CD14-positive monocyte (primary cell): ENCODE measurements around the gene SEC61B. TPM values are rescaled to one million over a fixed set of nuclear protein-coding genes. Genes with fewer than 3 reads are reported as not detected.

Experiments used
- DNase-seq, 3 donors: peaks; one replicate each; pipeline ENCODE4 v3.0.0-alpha.2; 2011 to 2022
- H2AFZ ChIP-seq: 2 replicates; pipeline ENCODE4 v1.6.0; 2012; ENCODE audit warnings: mild to moderate bottlenecking, low read depth, low read length, inconsistent platforms; ENCODE audit not compliant: insufficient read depth, poor library complexity, severe bottlenecking
- H3K27ac ChIP-seq, 2 donors: 1 replicate in 1 of 2; 2 replicates in 1 of 2; pipeline ENCODE4 v1.5.1; 2012 to 2013; ENCODE audit warnings: low read length in 2 of 2, control low read depth in 1 of 2, inconsistent platforms in 1 of 2, low read depth in 1 of 2, mild to moderate bottlenecking in 1 of 2
- H3K27me3 ChIP-seq, 2 donors: one replicate each; pipeline versions ENCODE4 v1.6.0 to v1.6.1; 2011 to 2013; ENCODE audit warnings: low read length in 2 of 2; ENCODE audit not compliant: control insufficient read depth in 2 of 2, insufficient read depth in 2 of 2
- H3K36me3 ChIP-seq, 2 donors: replicated peaks in 1 of 2; 1 replicate in 1 of 2; 2 replicates in 1 of 2; pipeline versions ENCODE4 v1.5.1 to v1.6.1; 2012 to 2013; ENCODE audit warnings: low read length in 2 of 2, control low read depth in 1 of 2, inconsistent platforms in 1 of 2, mild to moderate bottlenecking in 1 of 2; ENCODE audit not compliant: insufficient read depth in 2 of 2, control insufficient read depth in 1 of 2
- H3K4me1 ChIP-seq, 2 donors: 1 replicate in 1 of 2; 2 replicates in 1 of 2; pipeline versions ENCODE4 v1.5.1 to v1.6.1; 2012 to 2013; ENCODE audit warnings: low read length in 2 of 2, control low read depth in 1 of 2, inconsistent platforms in 1 of 2, mild to moderate bottlenecking in 1 of 2, moderate library complexity in 1 of 2; ENCODE audit not compliant: insufficient read depth in 2 of 2, control insufficient read depth in 1 of 2
- H3K4me2 ChIP-seq: replicated peaks from 2 replicates; pipeline ENCODE3; 2012; ENCODE audit warnings: low read length, moderate library complexity, mild to moderate bottlenecking; ENCODE audit not compliant: poor library complexity, severe bottlenecking; ENCODE audit errors: extremely low read depth
- H3K4me3 ChIP-seq, 3 experiments: fragments of 200-600 bp in 1 of 3; sonication (generic) in 1 of 3; replicated peaks in 1 of 3; 1 replicate in 2 of 3; 2 replicates in 1 of 3; pipeline ENCODE4 v1.5.1; 2011 to 2013; ENCODE audit warnings: low read length in 3 of 3, mild to moderate bottlenecking in 3 of 3, control low read depth in 2 of 3, low read depth in 2 of 3, inconsistent platforms in 1 of 3, moderate library complexity in 1 of 3
- H3K79me2 ChIP-seq: 2 replicates; pipeline ENCODE4 v1.6.0; 2012; ENCODE audit warnings: mild to moderate bottlenecking, control low read depth, inconsistent platforms, low read length, moderate library complexity; ENCODE audit not compliant: insufficient read depth
- H3K9ac ChIP-seq: 2 replicates; pipeline ENCODE4 v1.6.0; 2017; ENCODE audit warnings: low read length, mild to moderate bottlenecking; ENCODE audit not compliant: insufficient read depth, poor library complexity, severe bottlenecking
- H3K9me3 ChIP-seq, 2 donors: replicated peaks in 1 of 2; 1 replicate in 1 of 2; 2 replicates in 1 of 2; pipeline versions ENCODE4 v1.5.1 to v1.6.1; 2012 to 2013; ENCODE audit warnings: low read length in 2 of 2, control low read depth in 1 of 2; ENCODE audit not compliant: control insufficient read depth in 1 of 2, insufficient read depth in 1 of 2
- H4K20me1 ChIP-seq: 2 replicates; pipeline ENCODE4 v1.6.0; 2012; ENCODE audit warnings: mild to moderate bottlenecking, low read length, control low read depth, moderate library complexity; ENCODE audit not compliant: insufficient read depth
- H3K27ac Mint-ChIP-seq, 7 donors: one replicate each; pipeline ENCODE4 v1.8.0; 2020; ENCODE audit warnings: mild to moderate bottlenecking in 7 of 7, mixed read lengths in 7 of 7, moderate library complexity in 6 of 7, inconsistent platforms in 2 of 7
- H3K27me3 Mint-ChIP-seq, 3 donors: one replicate each; pipeline ENCODE4 v1.8.0; 2021 to 2022; ENCODE audit warnings: low read depth in 3 of 3, mild to moderate bottlenecking in 3 of 3, mixed read lengths in 3 of 3, moderate library complexity in 3 of 3, inconsistent platforms in 1 of 3
- H3K36me3 Mint-ChIP-seq, 2 donors: one replicate each; pipeline ENCODE4 v1.8.0; 2020; ENCODE audit warnings: mixed read lengths in 2 of 2, inconsistent platforms in 1 of 2, mild to moderate bottlenecking in 1 of 2
- H3K4me1 Mint-ChIP-seq: one replicate; pipeline ENCODE4 v1.8.0; 2020; ENCODE audit warnings: mild to moderate bottlenecking, mixed read lengths
- H3K4me3 Mint-ChIP-seq, 2 donors: one replicate each; pipeline ENCODE4 v1.8.0; 2020; ENCODE audit warnings: mild to moderate bottlenecking in 2 of 2, mixed read lengths in 2 of 2, moderate library complexity in 1 of 2
- H3K9me3 Mint-ChIP-seq, 7 donors: one replicate each; pipeline ENCODE4 v1.8.0; 2020 to 2022; ENCODE audit warnings: mixed read lengths in 7 of 7, mild to moderate bottlenecking in 6 of 7, moderate library complexity in 6 of 7, inconsistent platforms in 2 of 7
- WGBS: methylation state at CpG from one replicate; pipeline ENCODE4 v1.1.5; 2013; ENCODE audit warnings: missing lambda C conversion rate; ENCODE audit not compliant: insufficient coverage; 5-methylcytosine and 5-hydroxymethylcytosine counted together
- intact Hi-C, 2 donors: fragments of 100-400 bp; cut with micrococcal nuclease; formaldehyde crosslinking; loops; one replicate each; pipeline versions ENCODE4 v1.15.0 to v1.15.1; 2023
- polyA plus RNA-seq, 3 donors: library from polyadenylated mRNA; depleted of rRNA in 1 of 3; unstranded in 2 of 3; stranded (reverse) in 1 of 3; fragments of 300-500 nt in 2 of 3; fragments of >200 nt in 1 of 3; fragmentation: Illumina TruSeq in 2 of 3; gene quantifications; 1 replicate in 2 of 3; 2 replicates in 1 of 3; pipeline ENCODE4 v1.2.3, GENCODE V29; 2012 to 2021
- TF ChIP-seq, protein P1 (sequence below): fragments of 200-600 bp; IDR thresholded peaks from one replicate; pipeline ENCODE4 v1.8.0; 2022; ENCODE audit warnings: antibody characterized with exemption, mild to moderate bottlenecking

Gene SEC61B
- polyA plus RNA-seq, 3 donors: 117 to 443 (median 421) TPM

GRCh38 chr9:99255651-99256050, 33.6 kb downstream of the SEC61B start:
- H3K9me3 Mint-ChIP-seq: no peaks in the 10 kb centered on the region
- H3K27ac Mint-ChIP-seq: no peak overlapping the region

DNA sequence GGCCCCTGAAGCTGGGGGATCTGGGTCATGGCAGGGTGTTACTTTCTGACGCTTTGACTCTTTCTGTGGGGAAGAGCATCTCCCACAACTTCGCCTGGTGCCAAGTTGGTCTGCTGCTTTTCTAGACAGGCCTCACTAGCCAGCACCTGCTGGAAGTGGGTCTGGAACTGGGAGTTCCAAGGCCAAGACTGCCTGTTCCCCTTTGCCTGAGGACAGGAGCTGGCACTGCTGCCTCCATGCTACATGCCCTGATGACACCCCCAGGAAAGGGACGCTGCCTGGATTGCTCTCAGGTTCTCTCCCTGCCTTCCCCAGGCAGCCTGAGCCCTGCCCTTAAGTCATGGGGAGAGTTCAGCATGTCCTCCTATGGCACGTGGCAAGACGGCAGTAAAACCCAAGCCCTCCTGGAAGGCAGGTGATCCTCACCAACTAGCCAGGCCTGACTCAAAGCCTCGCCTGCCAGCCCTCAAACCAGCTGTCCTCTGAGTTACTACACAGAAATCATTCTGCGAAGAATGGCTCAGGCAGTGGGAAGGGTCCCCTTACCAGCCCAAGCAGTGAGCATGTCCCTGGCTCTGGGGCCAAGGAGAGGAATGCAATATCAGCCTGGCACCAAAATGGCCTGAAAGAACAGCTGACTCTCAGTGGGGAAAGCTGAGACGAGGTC, 35.8 kb downstream of the SEC61B start:
- no peak overlapping the region for H3K27ac ChIP-seq
- H3K27me3 Mint-ChIP-seq: peaks cover 0 to 5% (median 4%) of the 10 kb centered on the region in 3 donors
- H3K4me3 ChIP-seq: no peak overlapping the region
- peaks cover 25% of the 10 kb centered on the region for H3K4me1 Mint-ChIP-seq
- no peak overlapping the region for H3K4me2 ChIP-seq
- H4K20me1 ChIP-seq: no peaks in the 10 kb centered on the region
- TF ChIP-seq, protein P1, sequence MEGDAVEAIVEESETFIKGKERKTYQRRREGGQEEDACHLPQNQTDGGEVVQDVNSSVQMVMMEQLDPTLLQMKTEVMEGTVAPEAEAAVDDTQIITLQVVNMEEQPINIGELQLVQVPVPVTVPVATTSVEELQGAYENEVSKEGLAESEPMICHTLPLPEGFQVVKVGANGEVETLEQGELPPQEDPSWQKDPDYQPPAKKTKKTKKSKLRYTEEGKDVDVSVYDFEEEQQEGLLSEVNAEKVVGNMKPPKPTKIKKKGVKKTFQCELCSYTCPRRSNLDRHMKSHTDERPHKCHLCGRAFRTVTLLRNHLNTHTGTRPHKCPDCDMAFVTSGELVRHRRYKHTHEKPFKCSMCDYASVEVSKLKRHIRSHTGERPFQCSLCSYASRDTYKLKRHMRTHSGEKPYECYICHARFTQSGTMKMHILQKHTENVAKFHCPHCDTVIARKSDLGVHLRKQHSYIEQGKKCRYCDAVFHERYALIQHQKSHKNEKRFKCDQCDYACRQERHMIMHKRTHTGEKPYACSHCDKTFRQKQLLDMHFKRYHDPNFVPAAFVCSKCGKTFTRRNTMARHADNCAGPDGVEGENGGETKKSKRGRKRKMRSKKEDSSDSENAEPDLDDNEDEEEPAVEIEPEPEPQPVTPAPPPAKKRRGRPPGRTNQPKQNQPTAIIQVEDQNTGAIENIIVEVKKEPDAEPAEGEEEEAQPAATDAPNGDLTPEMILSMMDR: no peak
- no peak for DNase-seq
- no peak overlapping the region for H3K27ac Mint-ChIP-seq
- no peaks in the 10 kb centered on the region for H3K9me3 Mint-ChIP-seq
- no peaks in the 10 kb centered on the region for H3K79me2 ChIP-seq
- H3K4me3 Mint-ChIP-seq: no peak overlapping the region
- 89% methylated on average over 8 of the region's 8 CpGs for WGBS
- H3K9me3 ChIP-seq: no peaks in the 10 kb centered on the region
- H3K36me3 ChIP-seq: no peaks in the 10 kb centered on the region
- H3K4me1 ChIP-seq: peaks cover 0 to 4% of the 10 kb centered on the region in 2 donors
- no peak overlapping the region for H2AFZ ChIP-seq
- H3K27me3 ChIP-seq: no peaks in the 10 kb centered on the region
- no peak overlapping the region for H3K9ac ChIP-seq
- intact Hi-C loops: no loop called here
- H3K36me3 Mint-ChIP-seq: no peaks in the 10 kb centered on the region

More at GRCh38 chr9:99255651-99256050, 33.6 kb downstream of the SEC61B start:
- Mint-ChIP-seq H3K4me3 (no peak overlapping the region), H3K27me3 (peaks cover 0 to 5% (median 4%) of the 10 kb centered on the region in 3 donors), H3K4me1 (peaks cover 25% of the 10 kb centered on the region), H3K36me3 (no peaks in the 10 kb centered on the region)
- Histone ChIP-seq H3K4me1 (peaks cover 0 to 4% of the 10 kb centered on the region in 2 donors), H3K27ac (no peak overlapping the region), H3K36me3 (no peaks in the 10 kb centered on the region), H3K27me3 (no peaks in the 10 kb centered on the region), H3K4me2 (no peak overlapping the region), H3K9me3 (no peaks in the 10 kb centered on the region), H3K9ac (no peak overlapping the region), H3K79me2 (no peaks in the 10 kb centered on the region), H3K4me3 (no peak overlapping the region), H2AFZ (no peak overlapping the region), H4K20me1 (no peaks in the 10 kb centered on the region)
- TF ChIP-seq, protein P1: no peak
- no peak for DNase-seq
- WGBS: 100% methylated on average over 1 of the region's 1 CpG
- intact Hi-C loops: no loop called here
